Mucosa of stomach (tissue), 1 donor: ENCODE data around the gene TRIM38.

Experiments
- H3K27me3 ChIP-seq: one replicate; pipeline ENCODE4 v1.7.0; 2013; ENCODE audit warnings: mild to moderate bottlenecking, low read length; ENCODE audit not compliant: control insufficient read depth, insufficient read depth
- H3K36me3 ChIP-seq: one replicate; pipeline ENCODE4 v1.7.0; 2013; ENCODE audit warnings: low read length; ENCODE audit not compliant: control insufficient read depth, insufficient read depth
- H3K4me1 ChIP-seq: one replicate; pipeline ENCODE4 v1.7.0; 2013; ENCODE audit warnings: mild to moderate bottlenecking, low read length; ENCODE audit not compliant: control insufficient read depth, insufficient read depth
- H3K4me3 ChIP-seq: one replicate; pipeline ENCODE4 v1.7.0; 2013; ENCODE audit warnings: low read length
- H3K9ac ChIP-seq: one replicate; pipeline ENCODE4 v1.7.0; 2013; ENCODE audit warnings: mild to moderate bottlenecking, low read length, moderate library complexity
- H3K9me3 ChIP-seq: one replicate; pipeline ENCODE4 v1.7.0; 2013; ENCODE audit warnings: mild to moderate bottlenecking, low read length, moderate library complexity; ENCODE audit not compliant: control insufficient read depth
- donor health status: Pancreatic carcinoma.

TRIM38 gene

DNA sequence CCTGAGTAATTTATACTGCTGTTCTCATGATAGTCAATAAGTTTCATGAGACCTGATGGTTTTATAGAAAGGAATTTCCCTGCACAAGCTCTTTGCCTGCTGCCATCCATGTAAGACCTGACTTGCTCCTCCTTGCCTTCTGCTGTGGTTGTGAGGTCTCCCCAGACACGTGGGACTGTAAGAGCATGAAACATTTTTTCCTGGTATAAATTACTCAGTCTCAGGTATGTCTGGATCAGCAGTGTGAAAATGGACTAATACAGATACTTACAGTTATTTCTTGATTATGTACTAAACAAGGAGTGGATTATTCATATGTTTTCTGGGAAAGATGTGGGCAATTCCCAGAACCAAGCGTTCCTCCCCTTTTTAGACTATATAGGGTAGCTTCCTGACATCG, 1.9 kb upstream of the TRIM38 start:
- Histone ChIP-seq H3K9ac (no peak overlapping the region), H3K4me1 (peaks cover 9% of the 10 kb centered on the region), H3K4me3 (no peak overlapping the region), H3K27me3 (no peaks in the 10 kb centered on the region), H3K9me3 (no peaks in the 10 kb centered on the region), H3K36me3 (no peaks in the 10 kb centered on the region)

DNA sequence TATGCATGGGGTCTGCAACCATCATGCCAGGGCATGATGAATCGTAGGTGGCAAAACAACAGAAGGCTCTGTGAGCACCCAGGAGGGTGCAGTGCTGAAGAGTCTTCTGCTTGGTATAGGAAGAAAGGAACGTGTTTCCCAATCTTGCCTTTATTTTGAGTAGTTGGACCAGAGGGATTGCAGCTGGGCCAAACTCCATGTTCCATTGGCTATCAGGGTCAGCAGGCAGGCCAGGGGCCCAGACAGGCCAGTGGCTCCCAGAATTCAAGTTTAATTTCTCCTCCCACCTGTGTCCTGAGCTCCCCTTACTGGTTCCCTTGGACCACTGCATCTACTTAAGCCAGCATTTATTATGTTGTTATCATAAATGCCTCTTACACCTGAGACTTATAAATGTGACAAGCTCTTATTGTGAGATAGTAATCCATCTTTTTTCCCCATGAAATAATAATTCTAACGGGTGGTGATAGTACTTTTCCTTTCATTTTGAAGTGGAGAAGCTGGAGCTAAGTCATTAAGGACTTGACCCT, 918 bp upstream of the TRIM38 start:
- no peak overlapping the region for H3K4me3 ChIP-seq
- no peaks in the 10 kb centered on the region for H3K36me3 ChIP-seq

DNA sequence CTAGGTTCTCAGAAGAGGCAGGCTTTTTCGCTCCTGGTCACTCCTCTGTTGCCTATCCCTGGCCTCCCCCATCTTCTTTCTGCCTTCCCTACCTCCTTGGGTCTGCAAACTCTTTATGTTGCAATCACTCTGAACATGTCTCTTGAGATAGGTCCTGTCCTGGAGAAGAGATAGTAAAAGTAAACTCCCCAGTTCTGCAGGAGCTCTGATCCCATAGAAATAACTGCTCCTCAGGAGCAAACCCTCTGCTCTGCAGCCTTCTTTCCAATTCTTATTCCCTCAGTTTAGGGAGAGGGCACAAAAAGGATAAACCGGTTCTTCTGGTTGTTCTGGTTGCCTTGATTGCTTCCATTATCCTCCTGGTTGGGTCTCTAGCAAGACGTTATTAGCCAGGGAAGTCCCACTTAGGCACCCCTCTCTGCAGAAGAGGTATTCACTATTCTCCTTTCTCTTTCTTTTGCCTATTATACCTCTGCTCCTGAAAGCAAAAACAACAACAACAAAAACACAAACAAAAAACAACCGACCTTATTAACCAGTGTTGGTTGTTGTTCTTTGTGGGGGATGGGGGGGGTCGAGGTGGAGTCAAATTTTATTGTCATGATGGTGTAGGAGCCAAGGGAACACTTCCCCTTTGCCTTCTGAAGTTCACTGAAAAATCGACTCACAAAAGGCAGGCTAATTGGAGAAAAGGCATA, 973 bp downstream of the TRIM38 start:
- Histone ChIP-seq H3K36me3 (no peaks in the 10 kb centered on the region), H3K4me1 (peaks cover 9% of the 10 kb centered on the region), H3K4me3 (peak overlapping the region; percentile 38), H3K9me3 (no peaks in the 10 kb centered on the region), H3K27me3 (no peaks in the 10 kb centered on the region), H3K9ac (peak overlapping the region; percentile 49)

More for the DNA sequence above, 918 bp upstream of the TRIM38 start:
- Histone ChIP-seq H3K27me3 (no peaks in the 10 kb centered on the region), H3K9ac (peak overlapping the region; percentile 96), H3K9me3 (no peaks in the 10 kb centered on the region), H3K4me1 (peaks cover 9% of the 10 kb centered on the region)

DNA sequence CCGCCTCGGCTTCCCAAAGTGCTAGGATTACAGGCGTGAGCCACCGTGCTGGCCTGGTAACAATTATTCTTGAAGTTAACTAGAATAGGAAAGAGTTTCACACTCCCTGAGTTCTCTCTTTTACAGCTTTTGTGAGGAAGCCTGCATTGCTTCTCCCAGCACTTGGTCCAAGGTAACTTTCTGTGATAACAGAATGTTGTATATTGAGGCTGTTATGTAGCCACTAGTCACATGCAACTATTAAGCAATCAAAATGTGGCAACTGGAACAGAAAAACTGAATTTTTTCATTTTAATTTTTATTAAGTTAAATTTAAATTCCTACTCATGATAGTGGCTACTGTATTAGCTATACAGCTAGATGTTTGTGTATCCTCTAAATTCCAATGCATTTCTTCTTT, 2.5 kb downstream of the TRIM38 start:
- H3K36me3 ChIP-seq, result no peaks in the 10 kb centered on the region
- H3K9me3 ChIP-seq, result no peaks in the 10 kb centered on the region
- no peak overlapping the region for H3K4me3 ChIP-seq
- H3K9ac ChIP-seq, result no peak overlapping the region
- H3K27me3 ChIP-seq, result no peaks in the 10 kb centered on the region
- peaks cover 9% of the 10 kb centered on the region for H3K4me1 ChIP-seq

DNA sequence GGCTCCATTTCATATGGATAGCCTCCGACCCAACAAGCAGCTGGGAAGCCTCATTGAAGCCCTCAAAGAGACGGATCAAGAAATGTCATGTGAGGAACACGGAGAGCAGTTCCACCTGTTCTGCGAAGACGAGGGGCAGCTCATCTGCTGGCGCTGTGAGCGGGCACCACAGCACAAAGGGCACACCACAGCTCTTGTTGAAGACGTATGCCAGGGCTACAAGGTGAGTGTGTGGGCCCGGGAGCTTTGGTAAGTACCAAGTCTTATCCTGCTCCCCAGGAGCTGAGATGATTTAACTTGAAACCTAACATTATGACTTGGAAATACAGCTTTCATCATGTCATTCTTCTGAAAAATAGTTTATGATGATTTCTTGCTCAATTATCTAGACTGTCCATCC, 4.1 kb downstream of the TRIM38 start:
- Histone ChIP-seq H3K27me3 (no peaks in the 10 kb centered on the region), H3K4me3 (no peak overlapping the region), H3K9me3 (no peaks in the 10 kb centered on the region), H3K36me3 (no peaks in the 10 kb centered on the region), H3K9ac (no peak overlapping the region), H3K4me1 (peaks cover 20% of the 10 kb centered on the region)

DNA sequence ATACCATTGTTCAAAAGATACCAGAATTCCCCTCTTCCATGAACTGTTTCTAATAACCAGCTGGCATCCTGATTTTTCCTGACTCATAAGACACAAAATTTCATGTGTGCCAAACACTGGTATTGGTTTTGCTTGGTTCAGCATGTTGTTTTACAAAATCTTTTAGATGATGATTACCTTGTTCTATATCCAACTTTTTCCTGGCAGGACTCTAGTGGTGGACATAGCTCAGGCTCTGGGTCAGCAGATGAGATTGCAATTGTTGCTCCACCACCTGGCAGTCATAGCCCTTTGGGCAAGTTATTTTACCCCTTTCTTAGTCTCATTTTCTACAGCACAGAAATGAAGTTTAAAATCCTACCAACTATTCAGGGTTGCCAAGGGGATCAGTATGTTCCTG, 6.2 kb downstream of the TRIM38 start:
- Histone ChIP-seq H3K27me3 (no peaks in the 10 kb centered on the region), H3K9me3 (no peaks in the 10 kb centered on the region), H3K4me1 (peaks cover 16% of the 10 kb centered on the region), H3K9ac (no peak overlapping the region), H3K4me3 (no peak overlapping the region), H3K36me3 (peaks cover under 1% of the 10 kb centered on the region)

DNA sequence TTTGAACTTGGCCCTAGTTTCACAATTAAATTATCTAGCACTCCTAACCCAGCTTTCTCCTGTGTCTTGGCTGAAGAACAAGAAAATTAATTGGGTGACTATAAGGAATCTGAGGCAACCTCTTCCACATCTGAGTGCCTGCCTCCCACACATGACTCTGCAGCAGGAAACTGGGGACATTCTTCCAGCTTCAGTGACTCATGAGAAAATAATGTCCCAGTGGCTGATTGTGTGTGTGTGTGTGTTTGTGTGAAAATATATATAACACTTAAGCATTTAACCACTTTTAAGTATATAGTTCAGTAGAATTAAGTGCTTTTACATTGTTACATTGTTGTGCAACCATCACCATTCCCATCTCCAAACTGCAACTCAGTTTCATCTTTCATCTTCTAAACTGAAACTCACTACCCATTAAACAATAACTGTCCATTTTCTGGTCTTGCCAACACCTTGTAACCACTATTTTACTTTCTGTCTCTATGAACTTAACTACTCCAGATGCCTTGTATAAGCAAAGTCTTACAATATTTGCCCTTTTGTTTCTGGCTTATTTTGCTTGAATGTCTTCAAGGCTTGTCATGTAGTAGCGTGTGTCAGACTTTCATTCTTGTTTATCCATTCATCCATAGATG, 8.7 kb downstream of the TRIM38 start:
- no peak overlapping the region for H3K4me3 ChIP-seq
- H3K9me3 ChIP-seq, result no peaks in the 10 kb centered on the region
- peaks cover 22% of the 10 kb centered on the region for H3K4me1 ChIP-seq
- no peaks in the 10 kb centered on the region for H3K27me3 ChIP-seq
- peaks cover 7% of the 10 kb centered on the region for H3K36me3 ChIP-seq
- no peak overlapping the region for H3K9ac ChIP-seq

DNA sequence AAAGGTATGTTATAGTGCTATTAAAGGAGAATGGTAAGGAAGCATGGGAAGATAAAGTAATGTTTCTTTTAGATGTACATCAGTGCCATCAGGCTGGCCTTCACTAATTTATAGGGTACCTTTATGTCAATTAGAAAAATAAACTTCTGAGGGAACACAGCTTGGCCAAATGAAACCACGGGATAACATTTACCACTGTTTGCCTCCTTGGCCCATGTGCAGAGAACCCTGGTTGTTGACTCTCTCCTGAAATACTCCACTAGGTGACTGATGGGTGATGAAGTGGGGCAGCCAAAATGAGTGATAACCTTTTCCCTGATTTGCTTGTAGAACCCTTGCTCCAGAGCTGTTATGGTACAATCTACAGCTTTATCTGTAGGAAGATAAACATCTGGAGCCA, 9.5 kb downstream of the TRIM38 start:
- Histone ChIP-seq H3K4me3 (no peak overlapping the region), H3K9me3 (no peaks in the 10 kb centered on the region), H3K36me3 (peaks cover 7% of the 10 kb centered on the region), H3K9ac (no peak overlapping the region), H3K4me1 (peaks cover 22% of the 10 kb centered on the region), H3K27me3 (no peaks in the 10 kb centered on the region)

DNA sequence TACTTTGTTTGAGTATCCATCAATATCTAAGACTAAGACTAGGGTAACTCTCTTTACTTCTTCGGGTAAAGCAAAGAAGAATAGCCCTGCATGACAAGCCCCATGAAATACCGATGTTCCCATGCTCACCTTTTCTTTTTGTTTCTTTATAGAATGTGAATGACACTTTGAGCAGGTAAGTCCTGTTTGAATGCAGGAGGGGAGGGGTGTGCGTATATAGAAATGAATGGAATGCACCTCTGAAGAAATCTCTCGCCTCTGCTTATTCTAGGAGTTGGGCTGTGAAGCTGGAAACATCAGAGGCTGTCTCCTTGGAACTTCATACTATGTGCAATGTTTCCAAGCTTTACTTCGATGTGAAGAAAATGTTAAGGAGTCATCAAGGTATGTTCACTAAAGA, 10.3 kb downstream of the TRIM38 start:
- Histone ChIP-seq H3K4me1 (peaks cover 22% of the 10 kb centered on the region), H3K4me3 (no peak overlapping the region), H3K9me3 (no peaks in the 10 kb centered on the region), H3K36me3 (peaks cover 7% of the 10 kb centered on the region), H3K9ac (no peak overlapping the region), H3K27me3 (no peaks in the 10 kb centered on the region)

DNA sequence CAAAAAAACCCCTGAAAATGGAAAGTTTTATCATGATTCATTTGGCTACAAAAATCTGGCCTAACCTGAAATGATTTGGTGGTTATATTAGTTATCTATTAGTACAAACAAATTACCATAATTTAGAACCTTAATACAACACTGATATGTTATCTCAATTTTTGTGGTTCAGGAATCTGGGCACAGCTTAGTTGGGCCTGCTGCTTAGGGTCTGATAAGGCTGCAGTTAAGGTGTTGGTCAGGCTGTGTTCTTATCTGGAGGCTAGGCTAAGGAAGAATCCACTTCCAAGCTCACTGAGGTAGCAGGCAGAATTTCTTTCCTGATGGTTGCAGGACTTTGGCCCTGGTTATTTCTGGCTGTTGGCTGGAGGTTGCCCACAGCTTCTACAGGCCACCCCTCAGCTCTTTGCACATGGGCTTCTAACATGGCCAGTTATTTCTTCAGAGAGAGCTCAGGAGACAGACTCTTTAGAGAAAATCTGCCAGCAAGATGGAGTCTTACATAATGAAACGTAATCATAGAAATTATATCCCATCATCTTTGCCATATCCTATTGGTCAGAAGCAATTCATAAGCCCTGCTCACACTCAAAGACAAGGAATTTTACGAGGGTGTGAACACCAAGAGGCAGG, 11.4 kb downstream of the TRIM38 start:
- Histone ChIP-seq H3K9me3 (no peaks in the 10 kb centered on the region), H3K27me3 (no peaks in the 10 kb centered on the region), H3K36me3 (peaks cover 7% of the 10 kb centered on the region), H3K4me3 (no peak overlapping the region), H3K4me1 (peaks cover 22% of the 10 kb centered on the region), H3K9ac (no peak overlapping the region)

DNA sequence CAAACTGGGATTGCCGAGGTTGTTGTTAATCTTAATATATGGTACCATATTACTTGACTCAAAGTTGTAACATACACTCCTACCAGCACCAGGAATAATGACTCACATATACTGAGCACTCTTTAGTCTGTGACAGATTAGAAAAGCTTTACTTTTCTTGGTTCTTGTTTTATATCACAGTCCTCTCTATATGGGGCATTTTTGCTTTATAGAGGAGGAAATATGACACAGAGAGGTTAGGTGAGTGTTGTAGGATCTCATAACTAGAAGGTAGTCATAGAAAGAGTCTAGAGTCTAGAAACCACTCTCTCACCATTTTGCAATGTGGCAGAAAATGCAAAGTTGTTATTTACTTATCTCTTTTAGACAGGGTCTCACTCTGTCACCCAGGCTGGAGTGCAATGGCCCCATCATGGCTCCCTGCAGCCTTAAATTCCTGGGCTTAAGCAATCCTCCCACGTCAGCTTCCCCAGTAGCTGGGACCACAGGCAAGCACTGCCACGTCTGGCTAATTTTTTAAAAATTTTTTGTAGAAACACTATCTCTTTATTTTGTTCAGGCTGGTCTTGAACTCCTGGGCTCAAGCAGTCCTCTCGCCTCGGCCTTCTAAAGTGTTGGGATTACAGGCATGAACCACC, 13.4 kb downstream of the TRIM38 start:
- H3K9me3 ChIP-seq, result no peaks in the 10 kb centered on the region
- no peak overlapping the region for H3K9ac ChIP-seq
- no peaks in the 10 kb centered on the region for H3K27me3 ChIP-seq
- H3K4me3 ChIP-seq, result no peak overlapping the region
- peaks cover 18% of the 10 kb centered on the region for H3K4me1 ChIP-seq
- peaks cover 7% of the 10 kb centered on the region for H3K36me3 ChIP-seq

DNA sequence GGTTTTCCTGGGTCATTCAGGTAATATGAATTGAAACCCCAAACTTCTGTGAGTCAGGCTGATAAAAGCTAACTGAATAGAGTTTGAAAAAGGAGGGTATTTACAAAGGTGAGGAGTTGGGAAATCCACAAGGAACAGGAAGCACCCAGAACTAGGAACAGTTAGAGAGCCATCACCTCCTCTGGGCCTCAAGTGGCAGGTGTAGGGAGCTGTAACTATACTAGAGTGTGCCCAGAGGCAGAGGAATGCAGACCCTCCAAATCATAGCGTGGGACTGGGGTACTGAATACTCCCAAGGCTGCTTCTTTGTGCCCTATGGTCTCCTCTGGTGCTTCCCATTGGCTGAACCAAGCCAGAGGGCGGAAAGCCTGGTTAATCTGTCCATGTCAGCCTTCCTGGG, 18.3 kb downstream of the TRIM38 start:
- Histone ChIP-seq H3K36me3 (peaks cover 15% of the 10 kb centered on the region), H3K9me3 (no peaks in the 10 kb centered on the region), H3K4me3 (no peak overlapping the region), H3K4me1 (no peaks in the 10 kb centered on the region), H3K9ac (no peak overlapping the region), H3K27me3 (no peaks in the 10 kb centered on the region)
